DOHH2 (cell line): ENCODE results near the gene LATS1.

Experiments
- CTCF ChIP-seq: fragments of 200-600 bp; sonication (generic); IDR thresholded peaks from one replicate; pipeline ENCODE4 v1.5.1; 2014; ENCODE audit warnings: antibody characterized with exemption, mild to moderate bottlenecking, low read depth, low read length; ENCODE audit not compliant: poor library complexity, severe bottlenecking
- EZH2phosphoT487 ChIP-seq: fragments of 200-600 bp; sonication (generic); IDR thresholded peaks from 2 replicates; pipeline ENCODE4 v1.6.1; 2017; ENCODE audit warnings: borderline replicate concordance, mild to moderate bottlenecking, antibody characterized with exemption, low read length, moderate library complexity, mixed read lengths

GRCh38 chr6:149717255-149717587 lies 680 bp downstream of the LATS1 start:
- TF ChIP-seq CTCF (no peak), EZH2phosphoT487 (no peak)
